ENCODE data around the gene ARL10.

ARL10 gene

DNA sequence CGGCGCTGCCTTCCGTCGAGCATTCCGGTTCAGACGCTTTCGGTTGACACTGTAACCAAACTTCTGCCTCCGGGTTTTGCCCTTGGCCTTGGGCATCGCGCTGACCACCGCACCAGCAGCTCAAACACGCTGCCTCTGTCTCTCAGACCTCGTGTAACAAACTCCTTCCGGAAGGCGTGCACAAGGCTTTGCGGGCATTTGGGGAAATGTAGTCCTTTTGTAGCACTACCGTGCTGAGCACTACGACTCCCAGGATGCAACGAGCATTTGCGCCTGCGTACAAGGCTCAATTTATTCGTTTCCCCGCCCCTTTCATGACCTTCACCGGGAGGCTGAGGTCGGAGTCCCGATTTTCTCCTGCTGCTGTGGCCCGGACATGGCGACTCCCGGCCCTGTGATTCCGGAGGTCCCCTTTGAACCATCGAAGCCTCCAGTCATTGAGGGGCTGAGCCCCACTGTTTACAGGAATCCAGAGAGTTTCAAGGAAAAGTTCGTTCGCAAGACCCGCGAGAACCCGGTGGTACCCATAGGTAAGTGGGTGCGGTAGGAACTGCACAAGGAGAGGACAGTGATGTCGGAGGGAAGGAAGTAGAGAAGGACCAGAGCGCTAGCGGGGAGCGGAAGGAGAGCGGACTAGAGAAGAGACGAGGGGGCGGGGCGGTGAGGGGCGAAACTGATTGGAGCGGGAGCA, 23.3 kb downstream of the ARL10 start, which contains the start of the genes HIGD2A and NOP16:
HIGD2A (plus strand) TSS at position 308 of the 691 bp plus-strand sequence; CDS start at position 377, 69 bp downstream.
NOP16 (minus strand) TSS at position 155 of the 691 bp plus-strand sequence; CDS start at position 96, 59 bp downstream.
- DNase-seq (ENCODE audit: insufficient read length, low spot score) (peak; percentile 93), FAIRE-seq (peak; percentile 78)
- peak; percentile 72 for TF ChIP-seq POLR2A (IDR thresholded peaks at IDR 0.05; ENCODE audit: low read depth, low read length)

DNA sequence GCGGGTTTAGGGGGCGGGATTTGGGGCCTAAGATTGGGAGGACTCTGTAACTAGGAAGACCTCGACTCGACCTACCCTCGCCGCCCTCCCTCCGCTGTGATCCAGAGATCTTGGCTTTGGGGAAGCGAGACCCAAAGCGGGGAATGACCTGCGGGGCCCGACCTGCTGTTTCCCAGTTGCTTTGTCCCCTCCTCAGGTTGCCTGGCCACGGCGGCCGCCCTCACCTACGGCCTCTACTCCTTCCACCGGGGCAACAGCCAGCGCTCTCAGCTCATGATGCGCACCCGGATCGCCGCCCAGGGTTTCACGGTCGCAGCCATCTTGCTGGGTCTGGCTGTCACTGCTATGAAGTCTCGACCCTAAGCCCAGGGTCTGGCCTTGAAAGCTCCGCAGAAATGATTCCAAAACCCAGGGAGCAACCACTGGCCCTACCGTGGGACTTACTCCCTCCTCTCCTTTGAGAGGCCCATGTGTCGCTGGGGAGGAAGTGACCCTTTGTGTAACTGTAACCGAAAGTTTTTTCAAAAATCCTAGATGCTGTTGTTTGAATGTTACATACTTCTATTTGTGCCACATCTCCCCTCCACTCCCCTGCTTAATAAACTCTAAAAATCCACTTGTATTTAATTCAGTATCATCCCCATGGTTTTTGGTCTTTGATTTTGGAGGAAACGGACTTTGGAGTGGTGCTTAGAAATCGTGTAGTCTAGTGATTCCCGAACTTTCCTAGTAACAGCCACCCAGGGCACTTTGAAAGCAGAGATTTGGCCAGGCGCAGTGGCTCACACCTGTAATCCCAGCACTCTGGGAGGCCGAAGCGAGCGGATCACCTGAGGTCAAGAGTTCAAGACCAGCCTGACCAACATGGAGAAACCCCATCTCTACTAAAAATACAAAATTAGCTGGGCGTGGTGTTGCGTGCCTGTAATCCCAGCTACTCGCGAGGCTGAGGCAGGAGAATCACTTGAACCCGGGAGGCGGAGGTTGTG, 24.1 kb downstream of the ARL10 start:
- FAIRE-seq, result no peak
- peak; percentile 35 for DNase-seq (ENCODE audit: insufficient read length, low spot score)

DNA sequence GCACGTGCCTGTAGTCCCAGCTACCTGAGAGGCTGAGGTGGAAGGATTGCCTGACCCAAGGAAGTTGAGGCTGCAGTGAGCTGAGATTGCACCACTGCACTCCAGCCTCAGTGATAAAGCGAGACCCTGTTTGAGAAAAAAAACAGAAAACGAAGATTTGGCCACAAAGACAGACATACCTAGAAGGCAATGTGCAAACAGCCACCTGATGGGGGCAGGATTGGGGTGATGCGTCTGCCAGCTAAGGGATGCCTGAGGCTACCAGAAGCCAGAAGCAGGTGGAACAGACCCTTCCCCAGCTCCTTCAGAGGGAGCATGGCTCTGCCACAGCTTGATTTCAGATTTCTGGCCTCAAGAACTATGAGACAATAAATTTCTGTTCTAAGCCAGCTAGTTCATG, 26.2 kb downstream of the ARL10 start:
- no peak for DNase-seq (ENCODE audit: insufficient read length, low spot score)
- TF ChIP-seq POLR2A (IDR thresholded peaks at IDR 0.05; ENCODE audit: low read depth, low read length), result no peak
- FAIRE-seq, result no peak

More for the DNA sequence above, 24.1 kb downstream of the ARL10 start:
- TF ChIP-seq POLR2A (IDR thresholded peaks at IDR 0.05; ENCODE audit: low read depth, low read length), result peak; percentile 67

DNA sequence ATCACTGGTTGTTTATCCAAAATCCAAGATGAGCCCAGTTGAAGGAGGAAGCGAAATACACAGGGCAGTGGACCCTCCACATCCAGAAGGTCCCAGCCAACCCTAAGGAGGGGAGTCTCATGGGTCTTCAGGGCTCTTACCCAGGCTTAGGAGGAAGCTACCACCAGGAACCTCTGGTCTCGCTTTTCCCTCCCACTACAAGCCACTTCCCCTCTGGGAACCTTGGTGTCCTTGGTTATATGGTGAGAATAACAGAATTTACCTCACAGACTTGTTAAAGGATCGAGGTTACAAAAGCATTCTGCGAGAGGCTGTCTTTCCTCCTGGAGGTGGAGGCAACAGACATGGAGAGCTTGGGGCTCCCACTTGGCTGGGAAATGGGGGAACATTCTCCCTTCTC, 26.7 kb downstream of the ARL10 start:
- TF ChIP-seq POLR2A (IDR thresholded peaks at IDR 0.05; ENCODE audit: low read depth, low read length), result no peak
- FAIRE-seq (no peak), DNase-seq (ENCODE audit: insufficient read length, low spot score) (no peak)

DNA sequence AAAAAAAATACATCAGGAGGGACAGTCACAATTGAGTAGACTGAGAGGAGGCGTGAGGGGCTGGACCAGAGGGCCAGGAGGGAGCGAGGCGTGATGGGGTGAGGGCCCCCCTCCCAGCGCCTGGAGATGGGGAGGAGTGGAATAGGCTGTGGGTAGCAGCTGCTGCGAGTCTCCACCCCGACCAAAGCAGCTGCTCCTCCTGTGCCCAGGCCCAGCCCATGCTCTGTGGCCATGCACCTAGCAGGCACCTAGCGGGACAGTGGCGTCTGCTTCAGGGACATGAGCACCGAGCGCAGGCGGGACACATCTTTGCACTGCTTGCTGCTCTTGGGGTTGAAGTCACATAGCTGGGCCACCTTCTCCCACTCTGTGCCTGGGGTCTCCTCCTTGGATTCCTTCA, 27.2 kb downstream of the ARL10 start:
- DNase-seq (ENCODE audit: insufficient read length, low spot score), result no peak
- no peak for FAIRE-seq
- no peak for TF ChIP-seq POLR2A (IDR thresholded peaks at IDR 0.05; ENCODE audit: low read depth, low read length)

DNA sequence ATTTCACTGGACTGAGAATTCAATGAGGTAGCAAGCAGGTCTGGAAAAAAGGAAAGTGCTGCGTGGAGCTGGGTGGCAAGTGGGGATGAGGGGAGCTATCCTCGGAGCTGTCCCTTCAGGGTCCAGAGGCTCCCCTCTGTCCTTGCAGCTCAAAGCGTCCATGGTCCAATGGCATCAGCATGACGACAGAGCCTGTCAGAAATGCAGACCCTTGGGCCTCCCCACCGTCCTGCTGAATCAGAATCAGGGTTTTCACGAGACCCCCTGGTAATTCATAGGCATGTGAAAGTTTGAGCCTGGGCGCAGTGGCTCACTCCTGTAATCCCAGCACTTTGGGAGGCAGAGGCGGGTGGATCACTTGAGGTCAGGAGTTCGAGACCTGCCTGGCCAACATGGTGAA, 28.8 kb downstream of the ARL10 start:
- DNase-seq (ENCODE audit: insufficient read length, low spot score), result no peak
- TF ChIP-seq POLR2A (IDR thresholded peaks at IDR 0.05; ENCODE audit: low read depth, low read length), result no peak
- FAIRE-seq, result no peak

DNA sequence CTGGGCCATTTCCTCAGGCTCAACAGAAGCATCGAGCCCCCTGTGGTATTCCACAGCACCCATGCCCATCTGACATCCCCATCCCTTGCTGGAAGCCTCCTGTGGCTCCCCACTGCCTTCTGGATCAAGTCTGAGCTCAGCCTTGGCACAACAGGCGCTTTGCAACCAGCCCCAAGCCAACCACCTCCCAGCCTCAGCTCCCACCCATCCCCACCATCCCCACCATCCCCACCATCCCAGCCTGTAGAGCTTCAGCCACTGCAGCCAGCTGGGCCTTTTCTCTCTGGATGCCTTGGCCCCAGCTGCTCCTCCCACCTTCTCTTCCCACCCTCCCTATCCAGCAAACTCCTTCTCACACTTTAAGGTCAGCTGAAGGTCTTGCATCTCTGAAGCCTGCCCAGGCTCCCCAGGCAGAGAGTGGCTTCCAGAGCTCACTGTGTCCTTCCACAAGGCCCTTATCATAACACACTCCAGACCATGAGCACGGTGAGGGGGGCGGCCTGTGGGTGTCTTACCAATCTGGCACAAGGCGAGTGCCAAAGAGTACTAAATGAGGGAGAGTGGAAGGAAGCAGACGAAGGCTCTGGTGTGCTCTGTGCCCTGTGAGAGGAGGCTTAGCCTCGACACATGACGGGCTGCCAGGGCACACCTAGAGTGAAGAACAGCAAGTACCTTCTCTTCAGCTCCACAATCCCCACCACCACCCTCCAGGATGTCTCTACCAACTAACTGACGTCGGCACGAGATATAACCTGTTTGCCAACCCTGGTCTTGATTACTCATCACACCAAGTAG, 29.8 kb downstream of the ARL10 start:
- DNase-seq (ENCODE audit: insufficient read length, low spot score) (no peak), FAIRE-seq (no peak)
- no peak for TF ChIP-seq POLR2A (IDR thresholded peaks at IDR 0.05; ENCODE audit: low read depth, low read length)

DNA sequence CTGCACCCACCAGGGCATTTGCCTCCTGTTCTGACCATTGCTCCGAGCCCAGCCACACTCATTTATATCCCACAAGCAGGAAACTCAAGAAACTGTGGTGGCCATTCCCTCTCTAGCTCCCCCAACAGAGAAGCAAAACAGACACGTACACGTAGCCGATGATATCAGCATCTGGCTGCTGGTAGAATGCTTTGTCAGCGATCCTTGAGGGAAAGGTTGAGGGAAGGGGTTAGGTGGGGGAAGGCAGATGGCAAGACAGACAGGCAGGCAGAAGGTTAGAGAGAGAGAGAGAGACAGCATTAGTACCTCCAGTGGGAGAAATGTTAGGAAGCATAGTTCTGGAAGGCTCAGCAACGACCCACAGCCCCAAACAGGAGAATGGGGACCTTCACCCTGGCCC, 31.0 kb downstream of the ARL10 start:
- no peak for DNase-seq (ENCODE audit: insufficient read length, low spot score)

DNA sequence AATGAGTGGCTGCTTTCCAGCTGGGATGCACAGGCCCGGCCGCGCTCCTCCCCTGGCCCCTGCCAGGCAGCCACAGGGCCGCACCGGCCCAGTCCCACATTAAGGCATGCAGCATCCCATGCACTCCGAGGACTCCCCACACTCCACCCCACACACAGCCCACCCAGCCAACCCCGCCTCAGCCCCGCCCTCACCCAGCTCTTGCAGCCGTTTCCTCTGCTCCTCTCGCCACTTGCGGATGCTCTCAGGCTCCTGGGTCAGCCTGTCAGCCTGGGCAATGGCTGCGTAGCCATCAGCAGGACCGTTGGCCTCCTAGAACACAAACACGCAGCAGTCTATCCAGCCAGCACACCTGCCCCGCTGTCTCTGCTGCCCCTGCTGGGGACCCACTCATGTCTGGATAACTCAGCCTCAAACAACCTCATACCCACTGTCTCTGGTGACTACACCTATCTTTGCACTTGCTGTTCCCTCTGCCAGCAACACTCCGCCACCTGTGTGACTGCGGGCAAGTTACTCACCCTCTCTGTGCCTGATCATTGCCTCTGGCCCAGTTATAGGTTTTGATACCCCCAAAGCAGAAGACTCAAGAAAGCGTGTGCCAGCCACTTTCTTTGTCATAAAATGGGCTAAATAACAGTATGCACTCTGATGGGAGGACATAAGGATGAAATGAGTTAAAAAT, 32.6 kb downstream of the ARL10 start:
- no peak for FAIRE-seq
- no peak for TF ChIP-seq POLR2A (IDR thresholded peaks at IDR 0.05; ENCODE audit: low read depth, low read length)

More for the DNA sequence above, 31.0 kb downstream of the ARL10 start:
- FAIRE-seq, result no peak
- no peak for TF ChIP-seq POLR2A (IDR thresholded peaks at IDR 0.05; ENCODE audit: low read depth, low read length)

DNA sequence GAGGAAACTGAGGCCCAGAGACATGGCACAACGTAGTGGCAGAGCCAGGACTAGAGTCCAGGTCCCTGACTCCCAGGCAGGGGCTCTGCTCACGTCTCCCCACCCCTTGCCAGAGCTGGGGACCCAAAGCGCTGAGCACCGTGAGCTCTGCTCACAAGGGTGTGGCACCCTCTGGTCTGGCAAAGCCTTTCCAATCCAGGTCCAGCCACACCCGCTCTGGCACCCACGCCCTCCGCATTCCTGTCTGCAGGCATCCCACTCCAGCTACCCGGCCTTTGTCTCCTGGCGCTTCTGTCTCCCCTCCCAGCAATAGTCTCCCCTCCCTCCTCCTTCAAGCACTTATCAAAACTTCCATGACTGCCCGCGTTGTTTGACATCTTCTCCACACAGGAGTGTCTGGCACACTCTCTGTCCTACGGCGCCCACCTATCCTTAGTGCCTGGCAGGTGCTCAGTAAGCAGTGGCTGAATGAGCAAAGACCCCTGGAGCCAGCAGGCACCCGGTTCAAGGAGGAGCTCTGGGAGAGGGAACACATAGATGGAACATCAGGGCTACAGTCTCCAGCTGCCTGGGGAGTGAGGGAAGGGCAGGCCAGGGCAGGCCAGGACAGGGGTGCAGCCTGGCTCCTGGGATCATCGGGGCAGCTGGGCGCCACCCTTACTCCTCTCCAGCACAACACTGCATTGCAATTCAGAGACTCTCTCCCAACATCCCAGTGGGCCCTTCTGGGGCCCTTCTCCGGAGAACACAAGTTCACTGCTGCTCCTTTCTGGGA, 35.3 kb downstream of the ARL10 start:
- DNase-seq (ENCODE audit: insufficient read length, low spot score) (no peak), FAIRE-seq (no peak)
- no peak for TF ChIP-seq POLR2A (IDR thresholded peaks at IDR 0.05; ENCODE audit: low read depth, low read length)

More for the DNA sequence above, 32.6 kb downstream of the ARL10 start:
- no peak for DNase-seq (ENCODE audit: insufficient read length, low spot score)

DNA sequence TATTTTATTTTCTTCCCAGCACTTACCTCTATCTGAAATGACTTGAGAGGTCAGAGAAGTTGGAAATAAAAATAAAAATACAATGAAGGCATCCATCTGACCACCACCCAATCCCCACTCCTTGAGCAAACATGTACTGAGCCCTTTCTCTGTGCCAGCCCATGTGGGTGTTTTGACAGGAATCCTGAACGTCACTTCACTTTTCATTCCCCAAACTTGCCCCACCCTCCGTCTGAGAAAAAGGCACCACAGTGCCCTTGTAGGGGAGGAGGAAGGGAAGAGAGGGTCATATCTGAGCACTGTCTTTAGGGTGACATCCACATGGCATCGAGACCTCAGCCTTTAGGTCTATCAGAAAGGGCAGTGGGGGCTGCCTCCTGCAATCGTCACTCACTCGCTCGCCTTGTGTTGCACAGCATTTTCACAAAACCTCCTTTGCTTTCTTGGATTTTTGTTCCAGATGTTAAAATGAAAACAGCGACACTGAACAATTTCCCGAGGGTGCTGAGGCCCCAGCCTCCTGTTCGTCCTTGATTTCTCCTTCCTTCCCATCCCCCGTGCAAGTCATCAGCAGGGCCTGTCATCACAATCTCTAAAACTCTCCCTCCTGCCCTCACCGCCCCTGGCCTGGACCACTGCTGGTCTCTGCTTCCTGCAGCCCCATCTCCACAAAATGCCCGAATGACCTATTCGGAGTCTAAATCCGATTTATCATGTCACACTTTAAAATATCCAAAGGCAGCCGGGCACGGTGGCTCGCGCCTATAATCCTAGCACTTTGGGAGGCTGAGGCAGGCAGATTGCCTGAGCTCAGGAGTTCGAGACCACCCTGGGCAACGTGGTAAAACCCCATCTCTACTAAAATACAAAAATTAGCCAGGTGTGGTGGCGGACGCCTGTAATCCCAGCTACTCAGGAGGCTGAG, 36.3 kb downstream of the ARL10 start:
- no peak for TF ChIP-seq POLR2A (IDR thresholded peaks at IDR 0.05; ENCODE audit: low read depth, low read length)
- DNase-seq (ENCODE audit: insufficient read length, low spot score) (no peak), FAIRE-seq (no peak)

Data from H54 (cell line).